Subcutaneous adipose tissue (tissue), 4 donors: ENCODE results near the gene STK40. TPM values are rescaled to one million over a fixed set of nuclear protein-coding genes. Genes with fewer than 3 reads are reported as not detected.

Source experiments
- CTCF ChIP-seq: fragments of 450-650 bp; IDR thresholded peaks from one replicate; pipeline ENCODE4 v1.5.1; 2016; ENCODE audit warnings: low read depth, mild to moderate bottlenecking, control low read depth, antibody characterized with exemption, moderate library complexity
- total RNA-seq, 4 donors: library from RNA; depleted of rRNA; stranded (reverse); fragments of >200 nt; gene quantifications; one replicate each; pipeline ENCODE4 v1.1.0, GENCODE V29; 2016

Gene STK40
- total RNA-seq, 4 donors from 2014 or later, result 19.7 to 40.7 (median 26.8) TPM

DNA sequence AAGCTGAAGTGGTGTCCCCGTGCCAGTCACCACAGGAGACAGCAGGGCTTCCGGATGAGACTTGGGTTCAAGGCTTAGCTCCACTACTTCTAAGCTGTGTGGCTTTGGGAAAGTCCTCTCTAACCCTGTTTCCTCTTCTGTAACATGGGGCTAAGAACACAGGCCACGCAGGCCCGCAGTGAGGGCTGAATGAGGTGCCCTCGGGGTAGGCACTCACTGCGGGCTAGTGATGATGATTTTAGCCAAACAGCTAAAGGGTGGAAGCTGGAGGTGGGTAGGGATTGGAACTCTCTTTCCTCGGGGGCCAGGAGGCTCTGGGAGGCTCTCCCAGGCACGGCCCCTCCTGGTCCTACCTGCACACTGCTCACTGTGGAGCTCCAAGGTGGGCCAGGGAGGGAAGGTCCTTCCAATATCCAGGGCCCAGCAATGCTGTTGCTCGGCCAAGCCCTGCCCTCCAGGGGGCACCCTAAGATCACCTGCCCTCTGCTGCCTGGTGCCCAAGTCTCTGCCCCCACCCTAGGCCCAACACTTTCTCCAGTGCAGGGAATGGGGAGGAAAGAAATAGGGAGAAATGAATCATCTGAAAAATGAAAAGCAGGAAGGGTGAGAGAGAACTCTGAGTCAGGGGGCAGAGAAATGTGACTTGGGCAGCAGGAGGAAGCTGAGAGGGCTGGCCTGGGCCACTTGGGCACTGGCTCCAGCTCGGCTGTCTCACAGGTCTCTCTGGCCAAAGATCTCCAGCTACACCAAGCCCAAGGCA, 43.1 kb downstream of the STK40 start:
- no peak for TF ChIP-seq CTCF

- no peak for TF ChIP-seq CTCF
Measured at GRCh38 chr1:36341626-36342320, 44.0 kb downstream of the STK40 start.

DNA sequence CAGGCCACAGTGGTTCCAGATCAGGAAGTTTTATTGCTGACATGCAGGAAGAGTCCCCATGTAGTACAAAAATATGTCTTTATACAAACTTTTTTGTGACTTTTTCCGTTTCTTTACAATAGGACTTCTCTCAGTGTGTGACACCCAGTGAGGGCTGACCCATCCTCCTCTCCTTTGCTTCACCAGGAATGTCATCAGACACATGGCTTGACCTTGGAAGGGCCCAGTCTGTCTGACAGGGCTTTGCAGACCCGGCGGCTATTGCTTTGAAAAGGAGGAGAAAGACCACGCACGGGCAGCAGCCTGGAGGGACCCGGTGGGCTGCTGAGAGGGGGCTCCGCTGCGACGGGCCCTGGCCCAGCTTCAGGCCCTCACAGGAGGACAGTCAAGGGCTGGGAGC, 46.1 kb downstream of the STK40 start:
- no peak for TF ChIP-seq CTCF

DNA sequence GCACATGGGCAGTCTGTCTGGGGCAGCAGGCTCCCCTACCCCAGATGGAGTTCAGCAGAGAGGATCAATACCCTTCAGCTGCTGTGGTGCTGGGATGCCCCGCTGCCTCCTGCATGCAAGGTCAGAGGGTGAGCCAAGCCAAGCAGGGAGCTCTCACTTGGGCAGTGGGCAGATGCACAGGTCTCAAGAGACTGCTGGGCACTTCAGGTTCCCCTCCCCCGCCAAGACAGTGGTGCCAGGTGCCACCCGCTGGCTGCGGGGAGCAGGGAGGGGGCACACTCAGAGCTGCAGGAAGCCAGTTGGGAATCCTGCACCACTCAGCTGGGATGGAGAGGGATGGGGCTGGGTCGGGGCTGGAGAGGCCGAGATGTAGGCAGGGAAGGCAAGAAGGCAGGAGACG, 46.5 kb downstream of the STK40 start:
- no peak for TF ChIP-seq CTCF

DNA sequence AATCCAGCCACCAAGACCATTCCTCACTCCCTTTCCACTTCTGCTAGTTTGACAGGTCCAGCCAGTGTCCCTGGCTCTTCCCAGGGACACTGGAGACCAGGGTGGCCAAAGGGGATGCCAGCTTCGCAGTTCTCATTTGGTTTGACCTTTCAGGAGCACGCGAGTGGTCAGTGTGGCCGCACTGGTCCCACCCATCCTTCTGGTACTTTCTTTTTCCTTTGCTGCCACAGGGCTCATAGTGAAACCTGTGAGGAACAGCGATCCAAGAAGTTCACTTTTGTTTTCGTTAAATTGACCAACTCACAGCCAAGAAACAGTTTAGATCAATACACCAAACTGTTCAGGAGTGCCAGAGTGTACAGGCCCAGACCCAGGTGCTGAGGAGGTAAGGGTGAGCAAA, 47.9 kb downstream of the STK40 start:
- no peak for TF ChIP-seq CTCF

DNA sequence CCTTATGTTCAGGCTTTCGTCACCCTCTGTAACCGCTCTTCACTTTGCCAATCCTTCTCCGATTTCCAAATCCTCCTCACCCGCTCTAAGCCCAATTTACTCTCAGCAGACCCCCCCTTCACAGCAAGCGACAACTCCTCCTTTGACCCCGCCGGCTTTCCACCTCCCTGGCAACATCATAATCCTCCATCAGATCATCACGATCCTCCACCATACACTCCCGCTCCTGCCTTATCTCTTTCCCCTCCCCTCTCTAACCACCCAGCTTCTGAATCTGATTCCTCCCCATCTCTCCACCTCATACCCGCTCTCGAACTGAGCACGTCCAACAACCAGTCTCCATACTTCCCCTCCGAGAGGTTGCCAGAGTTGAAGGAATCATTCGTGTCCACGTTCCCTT, 54.8 kb downstream of the STK40 start:
- no peak for TF ChIP-seq CTCF

GRCh38 chr1:36329817-36330216, 55.9 kb downstream of the STK40 start:
- TF ChIP-seq CTCF, result no peak
